HG02763 (cell line): ENCODE data around the gene CDH13.

ENCODE experiments used
- ATAC-seq: cut with Tn5 transposase; IDR thresholded peaks from one replicate; pipeline ENCODE4 v1.9.1; 2021; ENCODE audit warnings: mild to moderate bottlenecking, moderate library complexity; ENCODE audit not compliant: unreplicated experiment

The CDH13 gene

DNA sequence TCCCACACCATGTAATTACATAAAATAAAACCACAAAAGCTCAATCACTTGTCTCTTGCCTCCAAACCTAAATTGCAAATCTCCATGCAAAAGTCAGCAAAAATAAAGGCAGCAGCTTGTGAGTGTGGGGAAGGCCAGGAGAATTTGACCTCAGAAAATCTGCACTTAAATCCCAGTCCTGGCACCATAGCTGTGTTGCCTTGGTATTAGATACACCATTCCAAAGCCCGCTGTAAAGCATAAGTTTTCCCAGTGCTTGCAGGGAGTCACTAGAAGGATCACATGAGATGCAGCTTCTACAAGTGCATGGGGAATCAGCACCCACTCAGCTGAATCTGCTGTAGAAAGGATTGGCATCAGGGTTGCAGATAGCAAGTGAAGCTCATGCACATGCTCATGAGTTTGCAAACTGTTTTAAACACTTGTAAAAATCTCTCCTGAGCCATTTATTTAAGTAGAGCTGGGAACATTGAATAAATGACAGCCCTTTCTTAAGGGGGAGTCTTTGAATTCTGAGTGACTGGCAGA is 686.0 kb downstream of the CDH13 start:
- no peak for ATAC-seq

DNA sequence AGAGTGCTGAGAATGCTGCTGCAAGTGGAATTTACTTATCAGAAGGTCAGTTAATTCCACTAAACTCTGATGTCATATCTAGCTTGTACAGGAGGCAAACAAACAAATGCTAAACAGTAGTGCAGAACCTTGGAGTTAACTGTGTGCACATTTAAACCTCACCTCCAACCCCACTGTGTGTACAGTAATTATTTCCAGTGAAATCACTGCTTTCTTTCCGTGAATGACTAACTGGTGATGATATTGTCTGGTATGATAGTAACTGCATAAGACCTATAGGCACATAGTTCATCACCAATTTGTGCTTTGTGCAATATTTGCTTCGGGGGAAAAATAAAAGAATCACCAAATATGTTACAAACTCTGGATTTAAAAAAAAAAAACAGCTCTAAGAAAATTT is 688.5 kb downstream of the CDH13 start:
- no peak for ATAC-seq

DNA sequence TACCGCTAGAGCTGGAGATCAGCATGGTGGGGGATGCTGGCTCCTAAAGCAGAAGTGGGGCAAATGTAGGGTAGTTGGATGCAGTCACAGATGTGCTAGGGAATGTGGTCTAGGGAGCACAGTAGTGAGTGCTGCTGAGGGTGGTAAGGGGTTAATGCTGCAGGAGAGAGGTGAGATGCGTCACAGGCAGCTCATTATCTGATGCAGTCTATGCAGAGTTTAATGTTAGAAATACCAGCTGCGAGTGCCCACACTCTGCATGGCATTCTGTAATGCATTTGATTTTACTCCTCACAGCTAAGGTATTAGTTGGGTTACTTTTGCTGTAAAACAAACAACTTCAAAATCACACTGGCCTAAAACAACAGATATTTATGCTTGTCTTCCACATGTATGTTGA is 689.7 kb downstream of the CDH13 start:
- no peak for ATAC-seq

DNA sequence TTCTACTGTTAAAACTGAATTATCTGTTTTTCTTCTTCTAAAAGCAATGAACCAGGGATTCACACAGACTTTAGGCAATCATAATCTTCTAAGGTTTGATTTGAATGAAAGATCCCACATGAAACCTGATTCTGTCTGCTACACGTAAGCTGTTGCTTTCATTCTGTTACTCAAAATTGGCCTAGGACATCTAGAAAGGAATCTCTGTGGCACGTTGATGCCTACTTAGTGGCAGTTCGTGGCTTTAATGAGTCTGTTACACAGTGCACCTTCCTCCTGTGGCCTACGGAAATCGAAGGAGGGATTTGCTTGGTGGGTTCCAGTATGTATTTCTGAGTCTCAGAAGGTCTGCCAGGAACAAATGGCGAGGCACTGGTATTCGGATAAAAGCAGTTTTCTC is 691.6 kb downstream of the CDH13 start:
- no peak for ATAC-seq

DNA sequence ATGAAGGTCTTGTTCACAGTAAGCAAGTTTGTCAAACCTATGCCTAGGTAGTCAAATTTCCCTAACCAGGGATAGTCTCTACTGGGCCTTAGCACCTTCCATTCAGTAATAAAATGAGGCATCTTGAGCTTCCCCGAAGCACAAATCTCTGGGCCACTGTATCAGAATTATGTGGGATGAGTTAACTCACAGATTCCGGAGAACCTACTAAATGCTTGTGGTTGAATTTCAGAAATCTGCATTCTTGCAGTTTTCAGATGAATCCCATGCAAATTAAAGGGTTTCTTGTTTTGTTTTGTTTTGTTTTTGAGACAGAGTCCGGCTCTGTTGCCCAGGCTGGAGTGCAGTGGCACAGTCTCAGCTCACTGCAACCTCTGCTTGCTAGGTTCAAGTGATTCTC is 702.2 kb downstream of the CDH13 start:
- ATAC-seq, result no peak

DNA sequence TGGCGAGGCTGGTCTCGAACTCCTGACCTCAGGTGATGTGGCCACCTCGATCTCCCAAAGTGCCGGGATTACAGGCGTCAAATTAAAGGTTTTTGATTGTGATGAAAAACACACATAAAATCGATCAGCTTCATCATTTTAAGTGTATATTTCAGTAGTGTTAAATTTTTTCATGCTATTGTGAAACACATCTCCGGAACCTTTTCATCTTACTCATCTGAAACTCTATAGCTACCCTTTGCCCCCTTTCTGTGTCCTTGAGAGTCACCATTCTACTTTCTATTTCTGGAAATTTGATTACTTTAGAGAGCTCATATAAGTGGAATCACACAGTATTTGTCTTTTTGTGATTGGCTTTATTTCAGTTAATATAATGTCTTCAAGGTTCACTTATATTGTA is 702.7 kb downstream of the CDH13 start:
- no peak for ATAC-seq

DNA sequence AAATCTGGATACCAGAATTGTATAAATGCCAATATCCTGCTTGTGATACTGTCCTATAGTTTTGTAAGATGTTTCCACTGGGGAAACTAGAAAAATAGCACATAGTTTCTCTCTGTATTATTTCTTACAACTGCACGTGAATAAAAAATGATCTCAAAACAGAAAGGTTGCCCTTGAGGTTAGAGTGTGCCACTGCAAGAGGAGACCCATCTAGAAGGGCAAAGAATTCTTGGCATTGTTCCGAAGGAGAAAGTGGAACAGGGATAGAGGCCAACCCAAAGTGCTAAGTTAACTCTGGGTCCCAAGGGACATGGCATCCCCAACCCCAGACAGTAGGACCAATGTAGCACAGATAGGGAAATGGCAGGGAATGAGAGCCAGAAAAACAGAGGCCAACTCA is 703.5 kb downstream of the CDH13 start:
- ATAC-seq, result no peak

DNA sequence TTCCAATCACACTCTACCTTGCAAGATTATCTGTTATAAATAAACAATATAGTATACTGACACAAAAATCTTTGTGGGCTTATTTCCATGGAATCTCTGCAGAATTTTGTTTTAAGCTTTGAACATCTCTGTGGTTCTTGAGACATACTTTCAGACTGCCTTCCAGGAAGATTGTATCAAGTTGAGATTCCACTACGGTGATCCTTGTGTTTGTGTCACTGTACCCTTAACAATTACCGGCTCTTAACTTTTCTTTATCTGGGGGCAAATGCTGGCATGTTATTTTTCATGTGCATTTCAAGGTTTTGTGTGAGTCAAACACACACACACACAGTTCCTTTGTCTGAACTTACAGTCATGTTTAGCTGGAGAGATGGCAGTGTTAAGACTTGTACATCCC is 708.3 kb downstream of the CDH13 start:
- ATAC-seq, result no peak

DNA sequence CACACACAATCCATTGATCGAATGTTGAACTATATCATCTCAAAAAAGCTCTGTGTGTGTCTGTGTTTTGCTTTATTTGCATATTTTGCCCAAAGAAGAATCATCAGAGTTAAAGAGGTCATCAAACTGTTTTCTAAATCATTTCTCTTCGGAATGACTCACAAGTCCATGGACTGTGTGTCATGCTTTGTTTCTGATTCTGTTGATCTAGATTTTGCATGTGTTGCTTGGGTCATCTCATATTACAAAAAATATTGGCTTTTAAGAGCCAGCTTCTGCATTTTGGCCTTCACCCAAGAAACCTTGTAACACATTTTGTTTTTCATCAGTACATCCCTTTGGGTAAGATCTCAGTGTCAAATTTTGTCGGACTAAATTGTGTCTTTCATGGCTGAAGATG is 709.8 kb downstream of the CDH13 start:
- ATAC-seq, result no peak

DNA sequence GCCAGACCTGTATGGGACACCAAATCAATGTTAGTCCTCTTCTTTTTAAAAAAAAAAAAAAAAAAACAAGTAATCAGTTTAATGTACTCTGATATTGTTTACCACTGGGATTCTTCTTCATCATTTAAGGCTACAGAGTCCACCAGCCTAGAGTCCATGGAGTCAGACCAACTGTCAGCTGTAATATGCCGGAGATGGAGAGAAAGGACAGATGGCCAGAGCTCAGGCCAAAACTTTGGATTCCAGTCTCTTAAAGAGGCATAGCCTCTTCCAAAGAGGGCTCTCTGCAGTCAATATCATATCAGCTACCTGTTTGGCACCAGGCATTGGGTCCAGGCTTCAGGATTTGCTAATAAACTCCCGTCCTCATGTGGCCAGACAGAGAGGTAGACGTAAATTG is 711.4 kb downstream of the CDH13 start:
- ATAC-seq, result no peak

DNA sequence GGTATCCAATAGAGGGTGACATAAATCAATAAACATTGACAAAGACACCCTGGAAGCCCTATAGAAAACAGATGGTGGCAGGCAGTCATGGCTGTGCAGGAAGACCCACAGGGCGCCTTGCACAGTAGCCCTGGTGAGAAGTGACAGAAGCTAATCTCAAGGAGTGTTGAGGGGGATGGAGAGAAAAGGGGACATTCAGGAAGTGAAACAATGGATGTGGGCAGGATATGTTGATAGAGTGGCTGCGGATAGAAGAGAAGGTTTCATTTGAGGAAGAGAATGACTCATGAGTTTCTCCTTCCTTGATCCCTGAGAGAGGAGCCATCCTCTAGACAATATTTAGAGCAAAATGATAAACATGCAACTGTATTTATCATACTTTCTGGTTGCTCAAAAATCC is 712.2 kb downstream of the CDH13 start:
- ATAC-seq, result no peak

DNA sequence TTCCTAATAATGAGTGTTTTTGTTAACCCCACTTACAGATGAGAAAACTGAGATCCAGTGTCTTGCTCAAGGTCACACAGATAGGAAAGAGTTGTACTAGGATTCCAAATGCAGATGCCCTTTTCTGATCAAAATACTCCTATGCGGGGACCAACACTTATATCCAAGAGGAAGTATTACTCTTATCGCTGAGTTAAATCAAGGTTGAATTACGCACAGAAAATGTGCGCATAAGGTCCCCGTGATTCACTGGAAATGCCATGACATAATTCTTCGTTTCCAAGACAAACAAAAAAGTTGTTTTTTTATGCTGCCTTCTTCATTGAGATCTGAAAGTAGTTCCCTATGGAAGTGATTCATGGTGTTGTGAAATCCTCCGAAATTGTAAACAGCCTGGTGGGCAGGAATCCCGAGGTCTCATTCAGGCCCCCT is 717.2 kb downstream of the CDH13 start:
- no peak for ATAC-seq

DNA sequence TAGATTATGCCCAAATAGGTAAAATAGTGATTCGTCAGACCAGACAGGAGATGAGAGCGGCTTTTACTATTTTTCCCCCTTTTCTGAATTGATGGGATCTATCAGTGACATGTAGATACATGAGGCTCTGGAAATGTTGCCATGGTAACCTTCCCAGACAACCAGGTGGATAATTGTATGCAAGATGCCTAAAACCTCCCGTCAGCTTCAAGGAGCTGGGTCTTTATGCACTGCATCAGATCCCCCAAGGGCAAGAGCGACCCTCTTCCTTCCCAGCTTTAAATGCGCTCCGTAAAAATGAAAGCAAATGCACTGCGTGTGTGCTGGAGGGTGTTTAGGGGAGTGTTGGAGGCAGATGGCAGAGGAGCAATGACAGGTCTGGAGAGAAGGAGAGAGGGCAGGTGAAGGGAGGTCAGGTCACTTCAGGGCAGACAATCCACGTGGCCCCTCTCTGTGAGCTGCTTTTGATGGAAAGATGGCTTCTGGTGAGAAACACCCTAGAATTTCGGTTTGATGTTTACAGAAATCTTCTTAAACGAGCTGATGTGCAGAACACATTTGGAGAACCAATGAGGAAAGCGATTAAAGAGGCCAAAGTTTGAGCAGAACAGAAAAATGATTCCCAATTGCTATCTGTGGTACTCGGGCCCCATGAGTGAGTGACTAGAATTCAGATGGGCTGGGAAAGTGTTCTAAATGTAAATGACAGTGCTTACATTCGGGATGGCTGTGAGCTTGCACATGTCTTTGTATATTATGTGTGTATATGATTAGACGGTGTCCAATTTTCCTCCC is 719.3 kb downstream of the CDH13 start:
- ATAC-seq, result no peak

DNA sequence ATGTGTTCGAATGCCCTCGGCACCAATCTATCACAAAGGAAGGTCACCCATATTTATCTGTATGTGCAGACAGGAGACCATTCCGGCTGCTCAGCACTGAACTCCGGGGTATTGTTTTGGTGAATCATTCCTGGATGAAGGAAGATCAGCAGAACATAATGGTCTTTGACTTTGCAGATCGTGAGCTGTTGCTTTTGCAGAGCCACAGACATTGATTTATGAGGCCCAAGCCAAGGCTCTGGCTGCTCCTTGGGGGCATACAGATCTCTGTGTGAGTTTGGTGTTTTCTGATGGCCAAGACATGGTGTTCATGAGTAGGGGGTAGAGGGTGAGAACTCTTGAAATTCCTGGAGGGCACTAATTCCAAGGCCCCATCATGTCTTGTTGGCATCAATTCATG is 722.2 kb downstream of the CDH13 start:
- ATAC-seq, result no peak

DNA sequence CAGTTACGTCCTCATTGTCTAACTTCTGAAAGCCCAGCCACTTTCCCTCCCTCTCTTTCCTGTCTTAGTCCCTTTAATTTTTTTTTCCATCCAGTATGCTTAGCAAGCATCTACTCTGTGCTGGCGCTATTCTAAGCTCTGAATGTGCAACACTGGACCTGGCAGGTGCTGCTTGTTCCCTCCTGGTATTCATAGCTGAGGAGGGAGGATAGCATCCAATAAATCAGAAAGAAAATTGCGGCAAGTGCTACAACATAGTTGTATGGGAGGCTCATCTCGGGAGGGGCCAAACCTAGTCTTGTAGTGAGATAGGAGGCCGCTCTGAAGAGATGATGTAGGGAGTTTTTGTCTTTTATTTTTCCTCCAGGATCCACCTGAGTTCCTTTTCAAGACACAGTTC is 723.7 kb downstream of the CDH13 start:
- ATAC-seq, result no peak

DNA sequence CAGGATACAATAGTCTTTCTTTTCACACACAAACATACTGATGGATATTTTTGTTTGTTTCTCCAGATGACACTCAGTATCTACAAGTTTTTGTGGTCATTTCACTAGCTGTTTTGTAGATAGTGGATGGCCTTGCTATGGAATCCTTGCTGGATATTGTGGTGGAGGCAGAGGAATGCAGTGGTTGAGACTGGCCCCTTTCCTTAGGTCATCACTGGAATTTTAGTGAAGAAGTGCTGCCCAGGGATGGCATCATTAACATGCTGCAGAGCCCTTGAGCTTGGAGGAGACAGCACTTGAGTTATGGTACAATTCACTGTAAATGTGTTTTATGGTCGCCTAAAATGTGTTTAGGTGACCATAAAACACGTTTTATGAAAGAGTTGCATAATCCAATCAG is 725.1 kb downstream of the CDH13 start:
- no peak for ATAC-seq

DNA sequence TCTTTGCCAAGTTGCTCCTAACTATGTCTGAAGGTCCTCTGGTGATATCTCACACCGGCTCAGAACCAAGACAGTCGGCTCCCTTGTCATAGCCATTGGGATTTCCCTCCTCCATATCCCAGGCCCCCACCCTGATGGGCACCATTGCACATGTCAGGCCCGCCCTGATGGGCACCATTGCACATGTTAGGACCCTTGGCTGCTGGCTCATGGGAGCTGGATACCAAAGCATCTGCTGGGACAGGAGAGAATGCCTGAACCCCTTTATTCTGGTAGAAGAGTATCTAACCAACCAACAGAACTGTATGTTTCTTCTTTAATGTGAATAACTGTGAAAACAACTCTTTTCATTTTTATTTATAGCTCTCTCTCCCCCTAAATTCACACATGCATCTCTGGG is 726.5 kb downstream of the CDH13 start:
- ATAC-seq, result no peak

DNA sequence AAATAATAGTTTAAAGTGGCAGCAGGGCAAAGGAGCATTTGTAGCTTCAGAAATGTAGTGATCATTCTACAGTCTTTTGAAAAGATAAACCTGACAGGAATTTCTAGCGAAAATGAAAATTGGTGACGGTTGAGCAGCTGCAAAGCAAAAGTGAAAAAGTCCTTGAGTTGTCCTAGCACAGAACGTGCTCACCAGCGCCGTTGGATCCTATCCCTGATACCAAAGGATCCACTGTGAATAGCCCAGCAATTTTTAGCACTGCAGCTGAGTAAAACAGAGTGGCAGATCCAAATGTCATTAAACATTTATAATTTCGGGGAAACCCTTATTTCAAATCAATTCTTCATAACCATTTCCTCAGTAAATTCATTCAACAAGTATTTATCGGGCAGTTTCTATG is 727.2 kb downstream of the CDH13 start:
- no peak for ATAC-seq

DNA sequence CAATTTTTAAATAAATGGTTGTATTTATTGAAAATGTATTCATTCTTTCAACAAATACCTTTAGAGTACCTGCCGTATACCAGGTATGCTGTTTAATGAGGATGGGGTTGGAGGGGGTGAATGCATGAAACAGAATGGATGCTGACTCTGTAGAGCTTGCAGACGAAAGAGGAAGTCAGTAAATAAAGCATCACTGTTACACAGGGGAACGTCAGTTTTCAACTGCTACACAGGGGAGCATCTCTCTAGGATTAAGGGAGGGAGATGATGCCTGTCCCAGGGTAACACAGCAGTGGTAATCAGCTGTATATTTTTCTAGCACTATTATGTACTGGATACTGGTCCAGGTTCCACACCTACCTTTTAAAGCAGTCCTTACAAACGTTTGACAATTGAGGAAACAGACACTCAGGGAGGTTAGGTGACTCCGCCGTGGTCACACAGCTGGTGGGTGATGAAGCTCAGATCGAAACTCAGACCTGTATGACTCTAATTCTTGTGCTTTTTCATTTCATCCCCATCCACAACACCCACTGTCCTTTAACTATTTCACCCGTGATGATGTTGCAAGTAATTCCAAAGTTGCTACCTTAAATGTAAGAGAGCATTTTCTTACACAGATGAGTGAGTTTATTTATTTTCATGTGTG is 728.9 kb downstream of the CDH13 start:
- no peak for ATAC-seq

DNA sequence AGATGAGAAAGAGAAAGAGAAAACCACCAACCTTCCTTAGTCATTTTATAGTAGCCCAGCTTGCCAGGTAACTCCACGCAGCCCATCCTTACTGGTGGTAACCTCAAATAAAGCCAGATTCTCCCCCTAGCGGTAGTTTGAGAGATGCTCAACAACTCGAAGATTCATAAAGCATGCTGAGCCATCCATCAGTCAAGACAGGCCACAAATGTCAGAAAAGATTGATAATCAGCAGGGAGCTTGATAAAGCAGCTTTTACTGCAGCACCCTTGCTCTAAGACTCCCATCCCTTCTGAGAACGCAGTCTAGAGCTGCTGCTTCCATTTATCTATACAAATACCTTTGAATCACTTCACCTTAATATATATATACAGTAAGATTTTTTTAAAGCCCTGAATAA is 729.5 kb downstream of the CDH13 start:
- no peak for ATAC-seq

DNA sequence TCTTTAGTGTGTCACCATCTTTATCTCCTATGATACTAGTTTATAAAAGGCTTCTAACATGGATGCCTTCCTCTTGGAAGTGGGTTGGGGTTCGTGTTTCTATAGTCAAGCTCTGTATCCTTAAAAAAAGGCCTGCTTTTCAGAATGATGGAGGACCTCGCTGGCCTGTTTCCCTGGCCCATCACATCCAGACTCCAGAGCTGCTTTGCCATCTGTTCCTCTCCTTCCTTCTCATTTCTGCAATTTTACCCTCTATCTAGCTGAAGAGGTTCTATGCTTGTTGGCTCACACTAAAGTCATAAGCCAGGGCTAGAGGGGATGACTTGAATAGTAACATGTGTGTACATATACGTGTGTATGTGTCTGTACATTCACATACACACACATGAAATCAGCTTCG is 730.2 kb downstream of the CDH13 start:
- ATAC-seq, result no peak

DNA sequence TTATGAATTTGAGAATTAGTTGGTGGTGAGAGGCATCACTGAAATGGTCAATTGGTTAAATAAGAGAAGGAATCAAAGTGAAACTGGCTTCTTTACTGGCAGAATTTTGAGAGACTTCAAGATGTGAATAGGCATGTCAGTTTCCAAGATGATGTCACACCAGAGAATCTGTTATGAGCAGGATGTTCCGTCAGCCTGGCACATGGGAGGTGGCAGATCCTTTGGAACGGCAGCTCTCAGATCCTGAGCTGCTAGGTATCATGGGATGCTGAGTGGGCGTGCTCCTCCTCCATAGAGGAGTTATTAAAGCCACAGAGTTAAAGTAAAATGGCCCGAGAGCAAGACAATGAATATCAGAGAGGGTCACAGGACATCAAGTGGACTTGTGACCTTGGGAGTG is 736.8 kb downstream of the CDH13 start:
- no peak for ATAC-seq

DNA sequence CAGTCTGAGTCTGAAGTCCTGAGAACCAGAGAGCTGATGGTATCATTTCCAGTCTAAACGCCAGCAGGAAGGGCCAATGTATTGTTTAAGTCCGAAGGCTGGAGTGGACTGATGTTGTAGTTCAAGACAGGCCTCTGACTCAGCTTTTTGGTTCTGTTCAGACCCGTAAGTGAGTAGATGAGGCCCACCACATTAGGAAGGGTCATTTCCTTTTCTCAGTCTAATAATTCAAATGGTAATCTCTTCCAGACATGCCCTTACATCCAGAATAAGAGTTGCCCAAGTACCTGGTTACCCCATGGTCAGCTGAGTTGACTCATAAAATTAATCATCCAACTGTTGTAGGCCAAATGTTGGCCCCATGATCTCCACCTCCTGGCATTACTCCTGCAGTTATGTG is 738.4 kb downstream of the CDH13 start:
- no peak for ATAC-seq
